HG02870 (cell line): ENCODE measurements around the gene SPINDOC.
A peak's percentile ranks its signal among the peaks of the same experiment; 100 is the strongest.
"Not testable (repeated sequence)": the region's sequence is repeated elsewhere in the genome, so short reads cannot be mapped to it uniquely, and the experiment has no call there.

Source experiments
- ATAC-seq: cut with Tn5 transposase; IDR thresholded peaks from one replicate; pipeline ENCODE4 v1.9.1; 2021; ENCODE audit warnings: mild to moderate bottlenecking, moderate library complexity; ENCODE audit not compliant: unreplicated experiment

The SPINDOC gene, protein sequence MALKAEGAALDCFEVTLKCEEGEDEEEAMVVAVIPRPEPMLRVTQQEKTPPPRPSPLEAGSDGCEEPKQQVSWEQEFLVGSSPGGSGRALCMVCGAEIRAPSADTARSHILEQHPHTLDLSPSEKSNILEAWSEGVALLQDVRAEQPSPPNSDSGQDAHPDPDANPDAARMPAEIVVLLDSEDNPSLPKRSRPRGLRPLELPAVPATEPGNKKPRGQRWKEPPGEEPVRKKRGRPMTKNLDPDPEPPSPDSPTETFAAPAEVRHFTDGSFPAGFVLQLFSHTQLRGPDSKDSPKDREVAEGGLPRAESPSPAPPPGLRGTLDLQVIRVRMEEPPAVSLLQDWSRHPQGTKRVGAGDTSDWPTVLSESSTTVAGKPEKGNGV

DNA sequence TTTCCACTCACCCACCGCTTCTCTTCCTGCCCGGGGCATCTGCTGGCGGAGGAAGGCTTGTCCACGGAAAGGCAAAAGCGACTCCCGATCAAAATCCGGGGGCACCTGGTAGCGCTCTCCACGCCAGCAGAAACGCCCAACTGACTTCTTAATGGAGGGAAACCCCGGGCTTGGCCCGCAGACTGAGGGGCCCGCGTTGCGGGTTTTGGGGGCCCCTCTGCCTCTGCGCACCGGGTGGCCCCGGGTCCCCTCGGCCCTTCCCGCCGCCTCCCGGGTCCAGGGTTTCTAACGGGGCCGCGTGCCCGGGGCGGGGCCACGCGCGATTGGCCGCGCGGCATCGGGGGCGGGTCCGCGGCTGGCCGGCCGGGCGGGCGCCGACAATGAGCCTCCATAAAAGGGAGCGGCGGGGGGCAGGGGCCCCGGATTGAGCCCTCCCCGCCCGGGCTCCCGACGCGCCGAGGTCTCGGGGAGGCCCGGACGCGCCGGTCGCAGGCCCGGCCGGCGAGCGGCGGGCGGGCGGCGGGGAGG, at the start of gene SPINDOC:
SPINDOC (plus strand) TSS at position 422 of the 528 bp plus-strand sequence. CDS start 231 bp downstream, outside the sequence.
- ATAC-seq: peak; percentile 69

DNA sequence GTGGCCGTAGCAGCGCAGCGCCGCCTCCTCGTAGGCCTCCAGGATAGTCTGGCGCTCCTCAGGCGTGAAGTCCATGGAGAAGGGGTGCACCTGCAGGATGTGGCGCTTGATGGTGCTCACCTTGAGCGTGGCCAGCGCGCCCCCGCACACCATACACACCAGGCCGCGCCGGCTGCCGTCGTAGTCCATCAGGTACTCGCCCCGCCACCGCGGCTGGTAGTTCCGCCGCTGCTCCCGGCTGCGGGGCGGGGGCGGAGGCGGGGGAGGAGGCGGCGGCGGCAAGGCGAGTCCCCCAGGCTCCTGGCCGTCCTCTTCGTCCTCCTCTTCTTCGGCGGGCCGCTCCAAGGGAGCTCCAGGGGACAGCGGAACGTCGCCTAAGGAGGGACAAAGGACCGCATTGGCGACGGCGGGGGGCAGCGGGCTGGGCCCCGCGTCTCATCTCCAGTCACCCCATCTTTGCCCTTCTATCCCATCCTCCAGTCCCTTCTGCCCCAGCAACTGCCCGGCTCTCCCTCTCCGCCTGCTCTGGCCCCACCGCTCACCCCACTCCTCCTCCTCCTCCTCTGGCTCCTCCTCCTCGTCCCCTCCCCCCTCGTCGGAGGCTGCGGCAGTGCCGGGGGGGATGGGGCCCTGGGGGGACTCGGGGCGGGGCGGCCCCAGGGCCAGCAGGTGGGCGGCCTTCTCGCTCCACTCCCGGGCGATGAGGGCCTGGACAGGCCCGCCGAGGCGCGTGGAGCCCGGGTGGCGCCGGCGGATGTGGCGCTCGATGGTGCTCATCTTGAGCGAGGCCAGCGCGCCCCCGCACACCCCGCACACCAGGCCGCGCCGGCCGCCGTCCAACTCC, 49.5 kb upstream of the SPINDOC start:
- no peak for ATAC-seq

DNA sequence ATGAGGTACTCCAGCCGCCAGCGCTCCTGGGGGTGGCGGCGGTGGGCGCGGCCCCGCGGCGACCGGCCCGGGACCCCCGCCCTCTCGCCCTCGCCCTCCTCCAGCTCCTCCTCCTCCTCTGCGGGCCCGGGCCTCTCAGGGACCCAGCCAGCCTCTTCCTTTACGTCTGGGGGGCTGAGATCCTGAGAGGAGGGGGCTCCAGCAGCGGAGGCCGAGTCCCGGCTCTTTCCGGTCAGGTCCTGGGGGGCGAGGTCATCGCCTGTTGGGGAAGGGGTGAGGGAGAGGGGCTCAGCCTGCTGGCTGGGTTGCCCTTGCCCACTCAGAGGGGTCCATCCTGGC, 48.9 kb upstream of the SPINDOC start:
- ATAC-seq: no peak

DNA sequence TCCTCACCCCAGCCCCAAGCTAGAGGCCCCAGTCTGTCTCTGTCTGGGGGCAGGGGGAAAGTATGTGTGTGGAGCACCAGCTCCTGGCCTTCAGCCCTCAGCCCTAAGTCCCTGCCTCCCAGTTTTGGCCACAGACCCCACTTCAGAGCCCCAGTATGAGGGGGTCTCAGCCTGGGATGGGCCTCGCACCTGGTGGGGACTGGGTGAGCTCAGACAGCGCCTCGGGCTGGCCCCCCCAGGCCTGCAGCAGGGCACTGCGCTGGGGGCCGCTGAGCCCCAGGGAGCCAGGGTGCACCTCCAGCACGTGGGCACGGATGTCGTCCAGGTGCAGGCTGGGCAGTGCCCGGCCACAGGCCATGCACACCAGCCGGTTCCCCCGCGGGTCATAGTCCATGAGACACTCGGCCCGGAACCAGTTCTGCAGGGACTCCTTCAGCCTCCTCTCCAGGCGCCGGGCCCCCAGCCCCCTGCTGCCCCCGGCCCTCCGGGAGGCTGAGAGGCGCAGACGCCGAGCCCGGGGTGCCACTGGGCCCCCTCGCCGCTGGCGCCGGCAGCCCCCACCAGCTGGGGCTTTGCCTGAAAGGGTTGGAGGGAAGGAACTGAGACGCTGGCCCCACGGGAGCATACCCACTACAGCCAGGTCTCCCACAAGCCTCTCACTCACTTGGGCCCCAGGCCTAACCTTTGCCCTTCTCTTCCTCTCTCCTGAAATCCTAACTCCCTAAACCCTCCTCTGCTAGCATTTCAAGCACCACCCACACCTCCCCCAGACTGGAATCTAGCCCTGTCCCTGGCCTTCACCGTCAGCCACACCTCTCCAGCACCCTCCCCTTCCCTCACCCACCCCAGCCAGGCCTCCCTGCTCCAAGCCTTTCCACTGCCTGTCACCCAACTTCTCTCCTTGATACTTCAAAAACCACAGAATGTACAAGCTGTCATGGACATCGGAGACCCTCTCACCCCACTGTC, 48.3 kb upstream of the SPINDOC start:
- ATAC-seq: no peak

DNA sequence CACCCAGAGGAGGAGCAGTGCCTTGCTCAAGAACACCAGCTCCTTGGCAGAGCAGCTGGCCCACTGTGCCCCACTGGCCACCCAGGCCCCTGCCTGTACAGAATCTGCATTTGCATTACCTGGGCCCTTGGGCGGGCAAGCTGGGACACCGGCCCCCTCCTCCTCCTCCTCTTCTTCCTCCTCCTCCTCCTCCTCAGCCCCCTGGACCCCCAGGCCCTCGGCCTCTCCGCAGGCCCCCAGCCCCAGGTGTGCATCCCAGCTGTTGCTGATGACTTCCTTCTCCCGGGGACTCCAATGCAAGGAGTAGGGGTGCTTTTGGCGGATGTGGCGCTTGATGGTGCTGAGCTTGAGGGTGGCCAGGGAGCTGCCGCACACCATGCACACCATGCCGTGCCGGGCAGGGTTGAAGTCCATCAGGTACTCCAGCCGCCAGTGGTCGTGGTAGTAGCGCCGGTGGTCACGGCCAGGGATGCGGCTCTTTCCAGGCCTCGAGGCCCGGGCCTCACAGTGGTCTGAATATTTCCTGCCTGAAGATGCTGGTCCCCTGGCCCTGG, 47.5 kb upstream of the SPINDOC start:
- ATAC-seq: no peak

DNA sequence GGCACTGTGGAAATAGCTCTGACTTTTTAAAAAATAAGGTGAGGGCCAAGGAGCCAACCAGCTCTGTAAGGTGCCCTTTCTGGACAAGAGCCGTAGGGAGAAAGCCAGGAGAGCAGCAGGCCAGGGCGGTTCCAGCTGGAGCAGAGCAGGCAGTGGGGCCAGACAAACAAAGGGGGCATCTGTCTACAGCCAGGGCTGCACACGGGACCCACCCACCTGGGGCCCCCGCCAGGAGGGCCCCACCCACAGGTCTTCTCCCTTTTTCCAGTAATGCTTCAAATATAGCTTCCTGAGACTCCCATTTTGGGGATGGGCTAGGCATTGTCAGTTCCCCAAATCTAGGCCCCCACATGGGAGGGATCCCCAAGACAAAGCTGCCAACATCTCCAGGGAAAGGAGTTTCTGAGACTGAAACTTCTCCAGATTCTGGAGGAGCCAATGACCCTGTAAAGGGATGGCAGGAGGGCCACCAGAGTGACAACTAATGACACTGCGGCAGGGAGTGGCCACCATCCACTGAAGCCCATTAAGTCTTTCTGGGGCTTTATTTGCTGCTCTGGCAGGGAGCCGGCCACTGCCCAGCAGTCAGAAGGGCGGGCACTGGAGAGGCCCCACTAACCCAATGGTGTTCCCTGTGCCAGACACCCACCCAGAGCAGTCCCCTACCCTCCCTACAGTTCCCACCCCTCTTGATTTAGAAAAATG, 46.6 kb upstream of the SPINDOC start:
- ATAC-seq: no peak

DNA sequence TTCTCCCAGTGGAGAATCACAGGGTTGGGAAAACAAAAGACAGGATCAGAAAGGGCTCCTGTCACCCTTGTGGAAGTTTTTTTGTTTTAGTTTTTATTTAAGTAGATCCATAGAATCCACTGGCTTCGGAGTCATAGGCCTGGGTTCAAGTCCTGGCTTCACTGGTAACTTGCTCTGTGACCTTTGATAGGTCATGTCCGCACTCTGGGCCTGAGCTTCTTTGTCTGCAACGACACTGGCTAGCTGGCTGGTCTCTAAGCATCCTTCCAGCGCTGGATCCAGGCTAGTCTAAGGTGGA, 46.0 kb upstream of the SPINDOC start:
- no peak for ATAC-seq

DNA sequence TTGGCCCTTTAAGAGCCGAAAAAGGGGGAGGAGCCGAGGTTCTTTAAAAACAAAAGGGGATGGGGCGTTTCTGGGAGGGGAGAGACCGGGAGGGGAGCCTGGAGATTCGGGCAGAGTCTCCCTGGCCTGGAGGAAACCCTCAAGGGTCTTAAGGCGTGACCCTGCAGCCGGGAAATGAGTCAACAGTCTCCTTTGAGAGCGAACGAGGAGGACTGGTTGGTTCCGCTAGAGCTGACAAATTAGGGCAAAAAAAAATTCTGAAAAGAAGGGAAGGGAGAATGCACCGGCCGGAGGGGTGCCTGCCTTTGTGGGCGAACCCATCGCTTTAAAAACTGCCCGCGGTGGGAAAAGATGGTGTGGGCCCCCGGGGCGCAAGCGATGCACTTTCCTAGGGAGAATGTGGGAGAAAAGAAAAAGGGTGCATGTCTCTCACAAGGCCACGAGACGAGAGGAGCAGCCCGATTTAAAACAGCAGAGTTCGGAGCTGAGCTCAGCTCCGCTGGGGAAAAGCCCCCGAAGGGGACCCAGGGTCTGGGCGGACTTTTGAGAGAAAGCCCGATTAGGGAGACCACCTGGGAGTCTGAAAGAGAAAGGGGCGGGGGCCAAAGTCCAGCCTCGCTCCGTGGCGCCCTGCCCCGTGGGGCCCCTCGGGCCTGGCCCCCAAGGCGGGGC, 45.6 kb upstream of the SPINDOC start:
- no peak for ATAC-seq

DNA sequence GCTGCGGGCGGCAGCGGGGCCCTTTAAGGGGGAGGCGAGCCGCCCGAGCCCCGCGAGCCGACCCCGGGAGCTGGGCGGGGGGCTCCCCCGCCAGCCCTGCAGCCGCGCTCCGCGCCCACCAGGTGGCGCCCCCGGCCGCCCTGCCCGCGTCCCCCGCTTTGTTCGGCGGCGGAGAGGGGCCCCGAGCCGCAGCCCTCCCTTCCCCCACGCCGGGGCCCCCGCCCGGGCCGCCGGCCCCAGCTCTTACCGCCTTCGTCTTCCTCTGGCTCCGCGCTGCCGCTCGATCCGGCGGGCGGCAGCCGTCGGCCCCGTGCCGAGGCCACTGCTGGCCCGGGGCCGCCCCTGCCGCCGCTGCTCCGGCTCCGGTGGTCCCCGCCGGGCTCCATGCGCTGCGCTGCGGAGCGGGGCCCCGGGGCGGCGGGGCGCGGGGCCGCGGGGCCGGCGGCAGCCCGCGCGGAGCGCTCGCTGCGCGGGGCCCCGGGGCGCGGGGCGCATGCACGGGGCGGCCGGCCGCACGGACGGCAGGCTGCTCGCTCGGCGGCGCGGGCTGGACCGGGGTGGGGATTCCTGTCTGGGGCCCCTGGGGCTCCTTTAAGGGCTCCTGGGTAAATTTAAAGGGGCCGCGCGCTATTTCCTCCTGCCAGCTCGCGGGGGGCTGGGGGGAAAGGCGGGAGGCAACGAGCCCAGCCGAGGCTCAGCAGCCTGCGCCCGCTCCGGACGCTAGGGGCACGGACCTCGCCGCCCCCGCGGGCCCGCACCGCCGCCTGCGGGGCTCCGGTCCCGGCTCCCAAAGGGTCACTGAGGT, 44.8 kb upstream of the SPINDOC start, which contains the start of gene ZFTA:
ZFTA (minus strand) TSS at position 539 of the 805 bp plus-strand sequence; CDS start at position 386, 153 bp downstream.
- no peak for ATAC-seq

DNA sequence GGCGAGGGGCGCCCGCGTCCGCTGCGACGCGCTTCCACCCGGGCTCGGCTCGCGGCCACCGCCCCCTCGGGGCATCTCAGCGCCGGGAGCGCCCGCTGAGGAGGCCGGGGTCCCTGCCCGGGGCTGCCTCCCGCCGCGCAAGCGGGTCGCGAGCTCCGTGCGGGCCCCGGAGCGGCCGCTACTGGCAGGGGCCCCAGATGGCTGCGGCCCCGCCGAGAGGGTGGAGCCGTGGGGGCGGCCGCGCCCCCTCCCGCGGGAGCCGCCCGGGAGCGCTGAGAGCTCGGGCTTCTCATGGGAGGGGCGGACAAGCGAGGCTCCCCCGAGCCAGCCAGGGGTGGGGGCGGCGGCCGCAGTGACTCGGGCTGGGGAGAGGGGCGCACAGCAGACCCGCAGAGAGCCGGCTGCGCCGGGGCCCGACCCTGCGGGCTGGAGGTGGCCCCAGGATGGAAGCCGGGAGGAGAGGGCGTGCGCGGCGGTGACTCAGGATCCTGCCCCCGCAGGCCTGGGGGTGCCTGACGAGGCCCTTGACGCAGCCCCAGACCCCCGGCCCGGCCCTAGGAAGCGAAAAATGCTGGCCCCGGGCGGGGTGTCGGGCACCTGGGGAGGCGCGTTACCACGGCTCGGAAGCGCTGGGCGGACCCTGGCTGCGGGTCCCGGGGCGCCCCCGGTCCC, 44.1 kb upstream of the SPINDOC start:
- no peak for ATAC-seq

DNA sequence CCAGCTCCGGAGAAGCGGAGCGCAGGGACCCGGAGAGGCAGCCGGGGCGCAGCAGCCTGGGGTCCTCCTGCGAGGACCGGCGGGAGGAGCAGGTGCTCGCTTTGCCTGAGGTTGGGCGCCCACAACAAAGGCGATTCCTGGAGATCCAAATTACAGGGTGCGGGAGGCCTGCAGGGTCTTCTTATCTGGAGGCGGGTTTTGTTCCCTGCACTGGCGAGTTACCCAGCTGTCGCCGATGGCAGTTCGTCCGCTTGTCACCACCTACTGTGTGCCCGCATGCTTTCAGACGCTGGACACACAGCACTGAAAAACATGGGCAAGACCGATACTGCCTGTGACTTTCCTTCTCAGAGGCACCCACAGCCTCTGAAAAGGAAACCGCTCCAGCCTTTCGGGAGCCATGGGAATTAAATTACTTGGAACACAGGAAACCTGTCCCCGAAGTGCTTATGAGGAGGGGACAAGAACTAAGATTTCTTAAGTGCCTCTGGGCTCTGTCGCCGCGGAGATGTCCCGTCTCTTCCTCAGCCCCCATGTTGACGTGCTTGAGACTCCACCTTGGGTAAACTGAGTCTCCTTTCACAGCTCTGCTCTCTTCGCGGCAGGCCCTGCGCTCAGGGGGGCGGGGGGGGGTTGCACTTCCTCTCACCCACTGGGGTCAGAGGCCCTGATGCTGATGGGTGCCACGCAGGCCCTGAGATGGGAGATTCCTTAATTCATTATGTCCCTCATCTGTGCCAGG, 43.4 kb upstream of the SPINDOC start:
- no peak for ATAC-seq

DNA sequence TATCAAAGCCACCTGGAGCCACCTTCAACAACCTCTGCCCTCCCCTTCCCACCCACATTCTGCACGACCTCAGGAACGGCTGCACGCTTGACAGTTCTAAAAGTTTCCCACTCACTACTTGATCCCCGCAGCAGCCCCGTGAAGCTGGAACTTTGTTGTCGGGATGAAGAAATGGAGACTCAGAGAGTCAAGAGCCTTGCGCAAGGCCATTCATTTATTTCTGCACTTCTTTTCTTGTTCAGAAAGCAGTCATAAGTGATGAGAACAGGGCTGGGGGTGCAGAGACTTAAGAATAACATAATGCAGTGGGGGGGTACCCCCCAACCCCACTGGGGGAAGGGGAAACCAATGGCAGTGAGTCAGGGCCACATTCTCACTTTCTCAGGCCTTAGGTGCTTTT, 42.5 kb upstream of the SPINDOC start:
- no peak for ATAC-seq

DNA sequence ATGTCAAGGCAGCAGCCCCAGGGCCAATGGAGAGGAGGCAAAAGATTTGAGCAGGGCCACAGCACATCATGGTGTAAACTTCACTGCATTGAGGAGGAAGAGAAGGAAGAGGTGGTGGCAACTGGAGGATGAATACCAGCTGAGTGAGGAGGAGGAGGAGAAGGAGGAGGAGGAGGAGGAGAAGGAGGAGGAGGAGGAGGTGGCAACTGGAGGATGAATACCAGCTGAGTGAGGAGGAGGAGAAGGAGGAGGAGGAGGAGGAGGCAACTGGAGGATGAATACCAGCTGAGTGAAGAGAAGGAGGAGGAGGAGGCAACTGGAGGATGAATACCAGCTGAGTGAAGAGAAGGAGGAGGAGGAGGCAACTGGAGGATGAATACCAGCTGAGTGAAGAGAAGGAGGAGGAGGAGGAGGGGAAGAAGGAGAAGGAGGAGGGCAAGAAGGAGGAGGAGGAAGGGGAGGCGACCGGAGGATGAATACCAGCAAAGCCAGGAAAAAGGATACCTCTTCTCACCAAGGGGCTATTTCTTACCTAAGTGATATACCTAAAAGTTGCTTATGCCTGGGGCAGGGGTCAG, 41.4 kb upstream of the SPINDOC start:
- not testable (repeated sequence) for ATAC-seq

DNA sequence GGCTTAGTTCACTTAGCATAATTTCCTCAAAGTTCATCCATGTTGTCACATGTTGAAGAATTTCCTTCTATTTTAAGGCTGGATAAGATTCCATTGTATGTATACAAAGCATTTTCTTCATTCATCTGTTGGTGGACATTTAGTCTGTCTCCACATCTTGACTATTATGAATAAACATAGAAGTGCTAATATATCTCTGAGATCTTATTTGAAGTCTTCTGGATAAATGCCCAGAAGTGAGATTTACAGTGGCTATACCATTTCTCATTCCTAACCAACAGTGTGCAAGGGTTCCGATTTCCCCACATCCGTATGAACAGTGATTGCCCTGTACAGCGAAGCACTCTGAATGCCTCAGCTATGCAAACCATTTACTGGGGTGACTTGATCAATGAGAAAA, 38.1 kb upstream of the SPINDOC start:
- ATAC-seq: no peak

DNA sequence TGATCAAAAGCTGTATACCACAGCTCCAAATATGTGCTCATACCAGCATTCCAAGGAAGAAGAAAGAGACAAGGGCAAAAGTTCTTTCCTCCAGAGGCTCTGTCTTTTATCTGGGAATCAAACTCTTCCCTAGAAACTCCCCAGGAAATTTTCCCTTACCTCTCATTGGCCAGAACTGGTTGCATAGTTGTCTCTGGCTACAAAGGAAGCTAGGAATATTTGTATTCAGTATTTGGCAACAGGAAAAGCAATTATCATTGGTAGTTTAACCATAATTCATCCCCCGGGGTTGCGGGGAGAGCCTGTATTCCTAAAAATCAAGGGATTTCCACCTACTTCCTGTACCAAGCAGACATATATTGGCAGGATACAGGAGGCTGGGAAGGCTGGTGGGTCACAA, 34.2 kb upstream of the SPINDOC start:
- ATAC-seq: no peak

DNA sequence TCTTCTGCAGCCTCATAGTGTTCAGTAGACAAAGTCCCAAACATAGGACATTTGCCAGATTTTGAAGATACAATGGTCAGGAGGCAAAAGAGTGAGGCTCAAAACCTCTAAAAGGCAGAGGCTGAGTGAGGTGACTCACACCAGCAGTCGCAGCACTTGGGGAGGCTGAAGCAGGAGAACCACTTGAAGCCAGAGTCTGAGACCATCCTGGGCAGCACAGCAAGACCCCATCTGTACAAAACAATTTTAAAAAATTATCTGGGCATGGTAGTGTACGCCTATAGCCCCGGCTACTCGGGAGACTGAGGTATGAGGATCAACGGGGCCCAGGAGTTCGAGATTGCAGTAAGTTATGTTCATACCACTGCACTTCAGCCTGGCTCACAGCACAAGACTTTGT, 30.5 kb upstream of the SPINDOC start:
- ATAC-seq: no peak
